H1 (cell line): ENCODE measurements around the gene TNRC6C. TPM values are rescaled to one million over a fixed set of nuclear protein-coding genes. Genes with fewer than 3 reads are reported as not detected.

Experiments used
- E2F6 ChIP-seq: IDR thresholded peaks from 2 replicates; pipeline ENCODE4 v1.6.1; 2012; ENCODE audit warnings: inconsistent platforms
- JUND ChIP-seq: IDR thresholded peaks from 2 replicates; pipeline ENCODE4 v1.6.1; 2011; ENCODE audit warnings: mild to moderate bottlenecking, improper control_type of control experiment, low read length
- RBBP5 ChIP-seq: IDR thresholded peaks from 2 replicates; pipeline ENCODE4 v1.7.1; 2012; ENCODE audit warnings: low read depth, mild to moderate bottlenecking, inconsistent platforms, low read length, moderate library complexity, borderline replicate concordance
- SP1 ChIP-seq: IDR thresholded peaks from 2 replicates; pipeline ENCODE4 v1.6.1; 2011; ENCODE audit warnings: low read depth, low read length
- SUZ12 ChIP-seq: fragments of 200-600 bp; sonication (generic); IDR thresholded peaks from 2 replicates; pipeline ENCODE4 v1.6.1; 2012; ENCODE audit warnings: mild to moderate bottlenecking, inconsistent platforms, low read length, moderate library complexity, mixed read lengths
- polyA plus RNA-seq, 7 experiments: library from polyadenylated mRNA; depleted of rRNA in 3 of 7; stranded (reverse) in 5 of 7; unstranded in 2 of 7; fragments of >200 nt in 5 of 7; fragments of 200-250 nt in 2 of 7; gene quantifications; 1 replicate in 5 of 7; 2 replicates in 1 of 7; 4 replicates in 1 of 7; pipeline versions ENCODE4 v1.2.1 to v1.2.3, GENCODE V29; 2011 to 2013; ENCODE audit warnings: missing spikeins in 2 of 7, mixed read lengths in 2 of 7
- total RNA-seq: library from RNA; stranded (reverse); fragmentation: NEBNext Ultra II Directional; extraction: Animal tissue kit (Norgen Biotek cat#: 25700); gene quantifications from 2 replicates; pipeline ENCODE4 v1.2.1, GENCODE V29; 2021

Gene TNRC6C
- total and polyA plus RNA-seq, 2 of the 8 experiments (the other 6 are each of a cell fraction or from before 2014, with no cell fraction given): 2.8 to 28.9 TPM

DNA sequence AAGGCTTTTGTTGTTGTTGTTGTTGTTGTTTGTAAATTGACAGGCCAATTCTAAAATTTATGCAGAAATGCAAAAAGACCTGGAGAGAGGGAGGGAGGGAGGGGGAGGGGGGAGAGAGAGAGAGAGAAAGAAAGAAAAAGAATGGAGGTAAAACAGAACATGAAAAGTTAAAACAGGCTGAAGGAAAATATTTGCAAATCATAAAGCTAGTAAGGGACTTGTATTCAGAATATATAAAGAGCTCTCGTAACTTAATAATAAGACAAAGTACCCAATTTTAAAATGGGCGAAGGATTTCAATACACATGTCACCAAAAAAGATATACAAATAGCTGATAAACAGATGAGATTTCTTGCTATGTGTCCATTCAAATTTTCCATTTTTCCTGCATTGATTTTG lies 15.4 kb downstream of the TNRC6C start (continued):
- no peak for TF ChIP-seq E2F6
- TF ChIP-seq SUZ12: no peak
- no peak for TF ChIP-seq RBBP5
- no peak for TF ChIP-seq SP1
- no peak for TF ChIP-seq JUND
